Activated CD4-positive, CD25-positive, alpha-beta regulatory T cell (primary cell): Measurements from ENCODE around the gene ZNF195.
"Not testable (repeated sequence)": the region's sequence is repeated elsewhere in the genome, so short reads cannot be mapped to it uniquely, and the experiment has no call there.

Experiments
- DNase-seq, 4 experiments: peaks; one replicate each; lab custom pipeline; 2025; lab: John Stamatoyannopoulos, UW

The ZNF195 gene

GRCh38 chr11:3378426-3379423 is at the start of gene ZNF195:
Gene ZNF195, minus strand, starts transcription at chr11:3379146. Its CDS starts 106 bp downstream, at chr11:3379040.
- DNase-seq: peak; percentile 91 to 97 (median 92)

DNA sequence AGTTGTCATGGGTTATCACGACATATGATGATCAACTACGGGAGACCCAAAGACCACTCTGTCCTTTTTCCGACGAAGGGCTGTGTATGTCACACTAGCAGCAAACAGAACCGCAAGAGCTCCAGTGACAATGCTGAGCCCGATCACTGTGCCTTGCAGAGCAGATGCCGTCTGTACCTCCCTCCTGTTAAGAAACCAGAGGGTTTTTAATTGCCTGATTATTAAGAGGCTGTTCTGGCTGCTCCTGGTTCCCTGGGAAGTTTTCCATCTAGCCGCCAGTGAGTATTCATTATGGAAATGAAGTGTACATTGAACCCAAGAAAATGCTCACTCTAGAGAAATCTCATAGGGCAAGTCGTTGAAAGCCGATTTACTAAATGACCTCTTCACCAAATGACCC is 49.1 kb upstream of the ZNF195 start:
- not testable (repeated sequence) for DNase-seq

DNA sequence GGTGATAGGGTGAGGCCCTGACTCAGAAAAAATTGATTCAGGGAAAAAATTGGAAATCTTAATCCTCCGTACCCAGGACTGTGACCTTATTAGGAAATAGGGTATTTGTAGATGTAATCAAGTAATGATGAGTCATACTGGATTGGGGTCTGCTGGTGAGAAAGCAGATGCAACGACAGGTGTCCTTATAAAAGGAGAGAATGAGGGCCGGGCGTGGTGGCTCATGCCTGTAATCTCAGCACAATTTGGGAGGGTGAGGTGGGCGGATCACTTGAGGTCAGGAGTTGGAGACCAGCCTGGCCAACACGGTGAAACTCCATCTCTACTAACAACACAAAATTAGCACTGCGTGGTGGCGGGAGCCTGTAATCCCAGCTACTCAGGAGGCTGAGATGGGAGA is 47.6 kb upstream of the ZNF195 start:
- not testable (repeated sequence) for DNase-seq

GRCh38 chr11:3423928-3424327 is 45.0 kb upstream of the ZNF195 start:
- DNase-seq: not testable (repeated sequence)

DNA sequence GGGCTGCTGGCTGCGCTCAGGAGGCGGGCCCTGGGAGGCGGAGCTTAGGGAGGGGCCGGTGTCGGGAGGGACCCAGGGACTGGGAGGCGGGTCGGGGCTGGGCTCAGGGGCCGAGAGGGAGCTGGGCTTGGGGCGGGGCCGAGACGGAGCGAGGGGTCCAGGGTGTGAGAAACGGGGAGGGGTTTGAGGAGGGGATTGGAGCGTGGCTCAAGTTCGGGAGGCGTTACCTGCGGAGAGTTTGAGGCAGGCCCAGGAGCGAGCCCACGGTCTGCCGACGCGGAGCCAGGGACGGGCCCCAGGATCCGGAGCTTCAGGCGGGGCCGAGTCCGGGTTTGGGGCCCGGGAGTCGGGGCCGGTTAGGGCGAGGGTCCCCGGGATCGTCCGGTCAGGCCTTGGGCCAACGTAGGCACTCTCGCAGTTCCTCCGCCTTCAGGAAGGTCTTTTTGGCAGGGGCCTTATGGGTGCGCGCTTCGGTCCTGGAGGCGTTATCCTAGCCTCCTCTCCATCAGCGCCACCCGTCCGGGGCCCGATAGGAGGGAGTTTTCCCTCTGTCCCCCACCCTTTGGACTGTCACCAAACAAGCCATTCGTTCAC is 44.3 kb upstream of the ZNF195 start:
- DNase-seq: peak in 1 of 4 experiments; percentile 39

DNA sequence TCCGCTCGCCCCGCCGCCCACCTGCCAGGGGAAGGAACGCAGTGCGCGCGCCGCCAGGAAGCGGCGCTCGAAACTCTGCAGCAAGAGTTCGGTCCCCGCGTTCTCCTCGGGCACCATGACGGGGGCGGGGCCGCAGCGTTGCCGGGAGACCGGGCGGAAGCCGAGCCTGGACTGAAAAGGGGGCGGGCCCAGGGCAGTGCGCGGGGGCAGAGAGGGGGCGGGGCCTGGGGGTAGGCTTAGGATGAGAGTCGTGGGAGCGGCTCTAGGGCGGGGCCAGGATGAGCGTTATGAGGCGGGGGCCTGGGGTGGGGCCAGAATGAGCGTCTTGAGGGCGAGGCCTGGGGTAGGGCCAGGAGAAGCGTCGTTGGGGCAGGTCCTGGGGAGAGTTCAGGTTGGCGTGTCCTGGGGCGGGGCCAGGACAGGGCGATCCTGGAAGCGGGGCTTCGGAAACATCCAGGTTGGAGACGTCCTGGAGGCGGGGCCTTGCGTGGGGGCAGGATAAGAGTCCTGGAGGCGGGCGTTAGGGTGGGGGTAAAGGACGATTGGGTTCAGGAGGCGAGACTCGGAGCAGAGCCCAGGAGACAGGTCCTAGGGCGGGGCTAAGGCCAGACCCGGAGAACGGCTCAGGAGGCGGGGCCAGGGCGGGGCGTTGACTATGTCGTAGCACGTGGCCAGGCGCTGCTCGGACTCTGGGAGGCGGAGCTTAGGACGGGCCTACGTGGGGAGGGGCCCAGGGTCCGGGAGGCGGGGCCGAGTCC is 43.6 kb upstream of the ZNF195 start:
- peak; percentile 92 to 97 (median 95) for DNase-seq

GRCh38 chr11:3421608-3422379 is 42.8 kb upstream of the ZNF195 start:
- not testable (repeated sequence) for DNase-seq

GRCh38 chr11:3420281-3421042 is 41.5 kb upstream of the ZNF195 start:
- not testable (repeated sequence) for DNase-seq

GRCh38 chr11:3419496-3419895 is 40.5 kb upstream of the ZNF195 start:
- DNase-seq: not testable (repeated sequence)

GRCh38 chr11:3417047-3417446 is 38.1 kb upstream of the ZNF195 start:
- peak in 3 of 4 experiments; percentile 29 to 42 (median 34) for DNase-seq

GRCh38 chr11:3415301-3415700 is 36.4 kb upstream of the ZNF195 start:
- not testable (repeated sequence) for DNase-seq

DNA sequence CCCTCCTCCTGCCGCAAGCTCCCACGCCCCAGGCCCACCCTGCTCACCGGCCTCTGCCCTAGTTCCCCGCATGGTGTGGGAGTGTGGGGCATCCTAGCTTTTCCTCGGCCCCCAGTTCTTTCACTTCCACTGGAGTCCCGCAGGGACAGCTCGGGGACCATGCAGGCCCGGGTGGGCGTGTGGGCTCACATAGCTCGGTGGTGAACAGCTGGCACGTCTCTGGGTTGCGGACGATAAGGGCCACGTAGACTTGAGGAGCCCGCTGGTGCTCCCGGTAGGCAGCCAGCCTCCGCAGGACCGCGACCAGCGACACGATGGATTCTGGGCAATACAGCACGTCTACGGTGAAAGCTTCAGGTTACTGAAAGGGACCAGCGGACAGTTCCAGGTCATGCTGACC is 34.7 kb upstream of the ZNF195 start:
- not testable (repeated sequence) for DNase-seq

DNA sequence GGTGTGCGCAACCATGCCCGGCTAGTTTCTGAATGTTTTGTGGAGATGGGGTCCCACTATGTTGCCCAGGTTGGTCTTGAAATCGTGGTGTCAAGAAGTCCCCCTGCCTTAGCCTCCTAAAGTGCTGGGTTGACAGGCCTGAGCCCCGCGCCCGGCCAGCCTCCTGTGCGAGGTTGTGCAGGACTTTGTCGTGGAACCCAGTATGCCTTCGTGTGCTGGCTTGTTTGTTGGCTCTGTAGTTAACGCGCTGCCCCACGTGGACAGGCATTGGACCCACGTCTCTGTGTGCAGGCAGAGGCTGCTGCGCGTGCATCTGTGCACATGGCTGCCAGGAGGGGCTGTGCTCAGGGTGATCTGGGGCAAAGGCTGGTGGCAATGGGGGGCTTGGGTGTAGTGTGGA is 33.9 kb upstream of the ZNF195 start:
- DNase-seq: no peak

DNA sequence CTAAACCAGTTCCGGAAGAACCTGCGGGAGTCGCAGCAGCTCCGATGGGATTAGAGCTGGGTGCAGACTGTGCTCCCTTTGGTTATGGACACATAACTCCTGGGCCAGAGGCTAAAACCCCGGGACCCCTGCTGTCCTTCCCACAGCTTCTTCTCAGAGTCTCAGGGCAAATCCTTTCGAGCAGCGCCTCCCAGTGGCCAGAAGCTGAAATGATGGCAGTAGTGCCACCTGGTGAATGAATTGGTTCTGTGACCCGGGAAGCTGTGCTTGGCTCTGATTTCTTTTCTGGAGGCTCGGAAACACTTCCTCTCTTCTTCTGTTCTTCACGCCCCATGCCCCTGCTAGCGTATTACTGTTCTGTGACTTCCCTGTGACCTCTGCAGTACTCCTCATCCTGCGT is 29.8 kb upstream of the ZNF195 start:
- DNase-seq: peak; percentile 40 to 72 (median 48)

- not testable (repeated sequence) for DNase-seq
Observed at GRCh38 chr11:3408058-3408605, 29.2 kb upstream of the ZNF195 start.

DNA sequence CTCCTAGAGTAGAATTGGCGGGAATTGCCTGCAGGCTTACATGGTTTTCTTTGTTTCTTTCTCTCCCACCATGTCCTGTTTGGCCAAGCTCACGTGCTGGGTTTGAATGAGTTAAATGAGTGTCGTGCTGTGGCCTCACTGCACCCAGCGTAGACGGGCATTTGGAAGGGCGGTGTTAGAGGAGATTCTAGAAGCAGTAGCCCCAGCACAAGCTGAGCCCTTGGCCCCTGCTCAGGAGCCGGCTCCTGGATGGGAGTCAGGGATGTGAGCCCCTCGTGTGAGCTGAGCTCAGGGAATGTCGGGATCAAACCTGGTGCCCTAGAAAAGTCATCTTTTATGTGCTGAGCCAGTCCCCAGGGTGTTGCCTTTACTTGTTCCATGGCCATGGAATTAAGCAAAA is 28.0 kb upstream of the ZNF195 start:
- not testable (repeated sequence) for DNase-seq

GRCh38 chr11:3406223-3406875 is 27.4 kb upstream of the ZNF195 start:
- DNase-seq: not testable (repeated sequence)

DNA sequence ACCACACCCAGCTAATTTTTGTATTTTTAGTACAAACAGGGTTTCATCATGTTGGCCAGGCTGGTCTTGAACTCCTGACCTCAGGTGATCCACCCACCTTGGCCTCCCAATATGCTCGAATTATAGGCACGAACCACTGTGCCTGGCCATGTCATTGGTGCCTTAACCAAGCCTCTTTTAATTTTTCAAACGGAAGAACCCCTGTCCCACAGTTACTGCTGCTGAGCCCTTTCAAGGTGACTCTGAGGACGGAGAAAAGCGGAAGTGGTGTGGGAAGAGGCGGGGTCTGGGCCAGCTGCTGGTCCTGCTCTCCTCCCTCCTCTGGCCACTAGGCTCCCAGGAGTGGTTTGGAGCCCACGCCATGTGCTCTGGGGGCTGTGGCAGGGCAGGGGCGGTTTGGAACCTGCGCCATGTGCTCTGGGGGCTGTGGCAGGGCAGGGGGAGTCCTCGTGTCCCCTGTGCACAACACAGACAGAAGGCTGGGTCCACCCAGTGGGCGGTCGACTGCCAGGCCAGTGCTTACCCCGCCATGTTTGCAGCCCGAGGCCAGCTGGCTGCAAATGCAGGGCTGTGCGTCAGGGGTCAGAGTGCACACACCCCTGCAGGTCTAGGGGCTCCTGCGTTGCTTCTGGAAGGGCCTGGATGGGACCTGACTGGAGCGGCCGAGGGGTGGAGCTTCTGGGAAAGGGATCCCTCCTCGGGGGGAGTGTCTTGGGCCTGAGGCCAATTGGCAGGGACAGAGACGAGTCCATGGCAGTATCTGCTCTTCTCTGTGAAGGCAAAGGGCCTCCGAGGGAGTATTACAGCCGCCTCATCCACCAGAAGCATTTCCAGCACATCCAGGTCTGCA is 25.4 kb upstream of the ZNF195 start:
- DNase-seq: not testable (repeated sequence)

DNA sequence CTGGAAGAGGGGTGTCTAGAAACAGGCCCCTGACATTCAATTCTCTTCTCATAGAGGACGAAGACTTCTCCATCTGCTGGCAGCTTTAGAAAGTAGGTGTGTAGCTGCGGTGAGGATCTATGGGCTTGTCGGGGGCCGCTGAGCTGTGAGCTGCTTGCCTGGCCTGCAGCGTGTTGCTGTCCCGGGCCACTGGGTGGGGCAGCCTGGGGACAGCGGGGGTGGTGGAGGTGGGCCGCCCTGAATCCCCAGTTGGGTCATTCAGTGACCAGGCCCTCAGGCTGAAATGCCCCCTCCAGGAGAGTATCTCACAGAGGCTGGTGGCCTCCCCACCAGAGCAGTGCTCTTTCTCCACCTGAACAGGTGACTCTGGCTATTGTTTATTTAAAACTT is 23.9 kb upstream of the ZNF195 start:
- DNase-seq: not testable (repeated sequence)
